ENCODE data around the gene FOSL2. TPM values are rescaled to one million over a fixed set of nuclear protein-coding genes. Genes with fewer than 3 reads are reported as not detected.

FOSL2 gene
- total RNA-seq, 1 donor from 2014 or later, result 103 TPM

DNA sequence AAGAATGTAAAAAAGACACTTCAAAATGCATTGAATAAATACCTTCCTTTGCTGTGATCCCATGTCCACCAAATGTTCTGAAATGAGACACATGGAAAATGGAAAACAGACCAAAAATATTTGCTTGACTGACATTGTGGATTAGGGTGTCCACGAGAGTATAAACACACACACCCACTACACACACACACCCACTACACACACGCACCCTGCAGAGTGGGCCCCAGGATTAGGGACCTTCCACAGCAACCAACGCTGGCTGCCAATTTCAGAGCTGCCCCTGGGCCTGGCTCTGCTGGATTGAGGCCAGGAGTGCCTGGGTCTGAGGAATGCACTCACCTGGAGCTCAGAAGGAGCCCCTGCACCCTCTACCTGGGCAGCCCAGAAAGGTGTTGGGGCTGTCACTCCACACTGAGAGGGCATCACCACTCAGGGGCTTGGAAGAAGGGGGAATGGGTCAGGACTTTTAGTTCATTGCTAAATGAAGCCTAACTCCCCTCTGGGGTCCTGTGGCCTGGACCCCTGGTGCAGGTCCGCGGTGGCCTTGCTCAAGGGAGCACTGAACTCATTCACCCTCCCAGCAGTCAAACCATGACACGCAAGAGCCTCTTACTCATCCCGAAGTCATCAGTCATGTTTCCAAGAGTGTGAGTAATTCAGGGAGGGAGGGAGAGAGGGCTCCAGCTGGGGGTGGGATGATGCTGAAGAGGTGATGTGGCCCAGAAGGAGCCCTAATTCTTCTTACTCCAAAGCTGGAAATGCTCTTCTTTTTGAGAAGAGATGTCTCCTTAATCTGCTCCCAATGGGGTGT lies 53.0 kb downstream of the FOSL2 start:
- DNase-seq (ENCODE audit: extremely low read depth, low read depth, low spot score), result no peak

DNA sequence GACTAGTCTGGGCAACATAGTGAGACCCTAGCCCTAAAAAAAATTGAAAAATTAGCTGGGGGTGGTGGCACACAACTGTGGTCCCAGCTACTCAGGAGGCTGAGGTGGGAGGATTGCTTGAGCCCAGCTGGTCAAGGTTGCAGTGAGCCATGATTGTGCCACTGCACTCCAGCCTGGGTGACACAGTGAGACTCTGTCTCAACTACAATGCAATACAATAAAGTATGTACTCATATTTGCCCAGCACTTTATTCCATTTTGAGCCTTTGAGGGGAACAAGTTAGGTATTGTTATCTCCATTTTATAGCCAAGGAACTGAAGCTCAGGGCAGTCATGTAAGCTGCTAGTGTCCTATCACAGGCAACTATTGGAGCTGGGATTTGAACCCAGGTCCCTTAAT lies 53.9 kb downstream of the FOSL2 start:
- no peak for DNase-seq (ENCODE audit: extremely low read depth, low read depth, low spot score)

GRCh38 chr2:28447086-28447485 lies 54.4 kb downstream of the FOSL2 start:
- DNase-seq (ENCODE audit: extremely low read depth, low read depth, low spot score), result no peak

GRCh38 chr2:28447943-28448792 lies 55.5 kb downstream of the FOSL2 start:
- DNase-seq (ENCODE audit: extremely low read depth, low read depth, low spot score), result no peak

DNA sequence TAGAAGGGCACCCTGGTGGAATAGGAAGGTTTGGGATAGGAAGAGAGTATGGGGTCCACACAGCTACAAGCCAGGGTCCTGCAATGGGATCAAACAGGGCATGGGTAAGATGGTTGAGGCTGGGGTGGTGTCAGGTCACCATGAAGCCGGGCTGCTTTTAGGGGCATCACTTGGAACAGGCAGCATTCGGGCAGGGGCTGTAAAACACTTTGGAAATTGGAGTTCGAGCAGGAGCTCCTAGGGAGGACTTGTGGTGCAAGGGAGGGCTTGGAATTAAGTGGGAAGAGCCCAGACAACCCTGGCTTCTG lies 56.1 kb downstream of the FOSL2 start:
- DNase-seq (ENCODE audit: extremely low read depth, low read depth, low spot score), result no peak

DNA sequence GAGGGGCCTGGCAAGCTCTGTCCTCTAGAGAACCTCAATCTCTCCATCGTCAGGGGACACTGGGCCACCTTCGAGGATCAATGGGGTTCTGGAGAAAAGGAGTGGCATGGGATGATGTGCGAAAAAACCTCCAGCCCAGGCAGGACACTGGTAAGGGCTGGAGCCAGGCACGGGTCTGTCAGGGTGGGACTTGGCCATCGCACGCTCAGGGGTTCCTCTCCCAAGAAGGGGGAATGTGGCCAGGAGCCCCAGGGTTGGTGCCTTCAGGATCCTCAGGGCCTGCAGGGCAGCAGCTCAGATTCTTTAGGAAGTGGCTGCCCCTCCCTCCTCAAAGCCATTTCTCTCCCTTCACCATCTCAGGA lies 56.4 kb downstream of the FOSL2 start:
- DNase-seq (ENCODE audit: extremely low read depth, low read depth, low spot score), result no peak

DNA sequence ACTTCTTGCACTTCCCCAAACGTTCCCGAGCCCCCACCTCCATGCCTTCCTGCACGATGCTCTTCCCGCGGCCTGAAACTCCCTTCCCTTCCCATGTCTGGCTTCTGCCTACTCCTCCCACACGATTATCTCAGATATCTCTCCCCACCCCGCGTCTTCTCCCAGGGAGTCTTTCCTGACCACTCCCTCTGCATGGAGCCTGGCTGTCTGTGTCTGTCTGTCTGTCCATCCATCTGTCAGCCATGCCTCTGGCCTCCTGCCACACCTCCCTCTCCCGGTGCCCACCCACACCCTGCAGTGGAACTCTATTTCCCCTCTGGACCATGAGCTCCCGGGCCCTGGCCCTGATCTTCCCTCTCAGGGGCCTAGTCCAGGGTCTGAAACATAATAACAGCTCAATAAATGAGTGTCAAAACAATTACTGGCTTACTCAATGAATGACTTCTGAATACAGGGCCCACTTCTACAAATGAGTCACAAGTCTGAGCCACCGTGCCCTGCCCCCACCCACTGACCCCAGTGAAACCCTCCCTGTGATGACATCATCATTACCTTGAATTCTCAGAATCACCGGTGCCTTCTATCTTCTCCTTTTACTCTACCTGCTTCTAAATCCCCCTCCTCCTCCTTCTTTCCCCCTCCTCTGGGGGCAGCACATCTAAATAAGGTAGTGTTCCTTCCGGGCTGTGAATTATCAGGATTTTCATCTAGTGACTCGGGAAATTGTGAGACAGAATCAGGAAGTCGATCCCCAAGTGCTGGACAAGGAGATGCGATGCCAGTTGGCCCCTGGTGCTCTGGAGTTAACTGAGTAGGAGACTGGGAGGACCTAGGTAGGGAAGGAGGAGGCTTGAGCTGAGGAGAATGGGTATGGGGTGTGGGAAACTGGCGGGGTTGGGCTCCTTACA lies 57.1 kb downstream of the FOSL2 start:
- DNase-seq (ENCODE audit: extremely low read depth, low read depth, low spot score), result no peak

GRCh38 chr2:28450901-28451565 lies 58.4 kb downstream of the FOSL2 start:
- no peak for DNase-seq (ENCODE audit: extremely low read depth, low read depth, low spot score)

- DNase-seq (ENCODE audit: extremely low read depth, low read depth, low spot score), result no peak
Measured at GRCh38 chr2:28451793-28452533, 59.3 kb downstream of the FOSL2 start.

- no peak for DNase-seq (ENCODE audit: extremely low read depth, low read depth, low spot score)
Measured at GRCh38 chr2:28452534-28453081, 60.0 kb downstream of the FOSL2 start.

DNA sequence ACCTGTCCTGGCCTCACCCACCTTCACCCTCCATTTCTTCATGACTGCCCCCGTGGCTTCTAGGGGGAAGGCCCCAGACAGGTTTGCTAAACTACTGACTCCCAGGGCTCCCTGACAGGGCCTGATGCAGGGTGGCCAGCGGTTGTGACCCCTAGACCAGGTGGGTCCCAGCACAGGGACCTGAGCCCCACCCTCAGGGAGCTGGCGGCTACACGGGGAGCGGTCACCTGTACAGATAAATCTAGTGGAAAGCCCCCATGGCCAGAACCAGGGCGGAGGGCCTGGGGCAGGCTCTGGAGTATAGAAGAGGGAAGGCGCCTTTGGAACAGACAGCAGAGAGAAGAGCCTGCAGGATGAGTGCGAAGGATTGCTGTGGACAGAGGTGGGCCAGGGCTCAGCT lies 60.7 kb downstream of the FOSL2 start:
- no peak for DNase-seq (ENCODE audit: extremely low read depth, low read depth, low spot score)

DNA sequence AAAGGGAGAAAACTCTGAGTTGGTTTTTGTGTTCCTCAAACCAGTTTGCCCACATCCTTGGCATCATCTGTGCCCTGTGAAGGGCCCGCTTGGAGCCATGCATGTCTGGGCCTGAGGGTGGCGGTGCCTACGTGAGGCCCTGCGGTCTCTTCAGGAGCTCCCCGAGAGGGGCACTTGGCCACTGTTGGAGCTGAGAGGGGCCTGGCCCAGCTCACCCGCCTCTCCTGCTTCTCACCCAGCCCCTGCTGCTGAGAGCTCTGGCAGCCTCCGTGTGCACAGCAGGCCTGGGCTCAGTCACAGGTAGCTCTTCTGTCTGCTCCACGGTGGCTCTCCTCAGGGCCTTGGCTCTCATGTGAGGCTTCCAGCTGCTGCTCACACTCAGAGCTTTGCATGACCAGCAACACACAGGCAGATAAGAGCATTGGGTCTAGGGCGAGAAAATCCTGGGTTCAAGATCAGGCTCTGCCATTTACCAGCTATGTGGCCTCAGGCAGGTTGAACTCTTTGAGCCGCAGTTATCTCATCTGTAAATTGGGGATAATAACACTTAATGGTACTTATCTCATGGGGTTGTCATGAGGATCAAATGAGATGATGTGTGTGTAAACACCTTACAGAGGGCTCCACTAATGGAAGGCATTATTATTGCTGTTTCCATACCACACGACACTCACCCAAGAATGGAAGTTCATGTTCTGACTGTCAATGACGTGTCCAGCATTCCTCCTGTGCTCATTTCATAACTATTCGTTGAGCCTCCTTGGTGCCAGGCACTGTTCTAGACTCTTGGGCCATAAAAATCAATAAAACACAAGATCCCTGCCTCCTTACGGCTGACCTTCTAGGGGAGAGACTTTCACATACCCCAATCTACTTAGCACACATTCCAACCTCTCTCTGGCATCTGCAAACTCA lies 61.6 kb downstream of the FOSL2 start:
- no peak for DNase-seq (ENCODE audit: extremely low read depth, low read depth, low spot score)

- no peak for DNase-seq (ENCODE audit: extremely low read depth, low read depth, low spot score)
Measured at GRCh38 chr2:28457237-28457636, 64.6 kb downstream of the FOSL2 start.

DNA sequence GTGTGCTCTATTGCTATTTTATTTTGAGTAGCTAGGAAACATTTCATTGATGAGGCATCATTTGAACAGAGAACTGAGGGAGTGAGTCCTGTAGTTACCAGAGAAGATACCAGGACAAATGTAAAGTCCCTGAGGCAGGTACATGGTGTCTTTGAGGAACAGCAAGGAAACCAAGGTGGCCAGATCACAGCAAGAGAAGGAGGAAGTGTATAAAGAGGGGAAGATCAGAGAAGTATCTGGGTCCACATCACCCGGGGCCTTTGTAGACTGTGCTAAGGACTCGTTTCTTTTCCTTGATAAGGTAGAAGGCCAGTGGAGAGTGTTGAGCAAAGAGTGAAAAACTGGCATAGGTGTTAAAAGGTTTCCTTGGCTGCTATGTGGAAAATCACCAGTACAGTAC lies 68.4 kb downstream of the FOSL2 start:
- no peak for DNase-seq (ENCODE audit: extremely low read depth, low read depth, low spot score)

- no peak for DNase-seq (ENCODE audit: extremely low read depth, low read depth, low spot score)
Measured at GRCh38 chr2:28462122-28462521, 69.5 kb downstream of the FOSL2 start.

DNA sequence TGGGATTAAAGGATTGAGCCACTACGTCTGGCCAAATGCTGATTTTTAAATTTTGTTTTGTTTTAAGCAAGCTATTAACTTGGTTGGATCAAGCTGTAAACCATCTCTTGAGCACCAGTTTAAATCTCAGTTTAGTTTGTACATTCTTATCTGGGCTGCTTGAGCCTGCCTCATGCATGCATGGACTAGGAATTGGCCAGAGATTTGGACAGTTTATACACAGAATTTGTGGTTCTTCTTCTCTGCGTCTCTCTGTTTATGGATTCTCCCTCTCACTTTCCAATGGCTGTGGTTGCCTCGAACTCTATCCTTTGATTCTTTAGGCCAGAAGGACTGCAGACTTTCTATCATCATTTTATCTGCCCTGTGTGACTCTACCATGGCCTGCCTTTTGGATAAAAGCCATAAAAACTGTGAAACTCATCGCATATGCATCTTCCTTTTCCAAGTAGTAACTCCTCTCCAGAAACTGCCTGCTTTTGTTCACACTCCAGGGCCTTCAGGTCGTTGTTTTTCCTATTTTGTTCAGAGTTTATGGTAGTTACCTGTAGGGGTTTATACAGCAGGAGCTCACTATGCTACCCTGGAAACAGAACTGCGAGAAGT lies 70.7 kb downstream of the FOSL2 start:
- DNase-seq (ENCODE audit: extremely low read depth, low read depth, low spot score), result no peak

DNA sequence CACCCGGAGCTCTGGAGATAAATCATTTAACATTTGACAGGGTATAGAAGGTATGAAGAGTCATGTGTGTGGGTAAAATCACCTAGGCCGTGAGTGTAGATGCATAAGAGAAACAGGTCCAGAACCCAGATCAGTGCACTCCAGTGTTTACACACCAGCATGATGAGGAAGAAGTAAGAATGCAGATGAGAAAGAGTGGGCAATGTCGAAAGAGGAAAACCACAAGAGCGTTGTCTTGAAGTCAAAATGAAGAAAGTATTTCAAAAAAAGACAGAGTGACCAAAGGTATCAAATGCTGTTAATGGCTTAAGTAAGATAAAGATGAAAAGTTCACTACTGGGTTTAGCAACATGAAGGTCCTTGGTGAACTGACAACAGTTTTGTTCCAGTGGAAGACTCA lies 71.2 kb downstream of the FOSL2 start:
- no peak for DNase-seq (ENCODE audit: extremely low read depth, low read depth, low spot score)

GRCh38 chr2:28465148-28465885 lies 72.7 kb downstream of the FOSL2 start:
- DNase-seq (ENCODE audit: extremely low read depth, low read depth, low spot score), result no peak
